Mesodermal cell (in vitro differentiated cells): ENCODE measurements around the gene TBCK.
A peak's percentile ranks its signal among the peaks of the same experiment; 100 is the strongest.
"Not testable (repeated sequence)": the region's sequence is repeated elsewhere in the genome, so short reads cannot be mapped to it uniquely, and the experiment has no call there.

ENCODE experiments used
- H3K27ac ChIP-seq: 2 replicates; pipeline ENCODE4 v1.7.0; 2013; ENCODE audit warnings: mild to moderate bottlenecking, low read depth, low read length, moderate library complexity; ENCODE audit not compliant: severe bottlenecking
- H3K36me3 ChIP-seq: 2 replicates; pipeline ENCODE4 v1.7.1; 2013; ENCODE audit warnings: mild to moderate bottlenecking, low read length, moderate library complexity; ENCODE audit not compliant: control insufficient read depth, insufficient read depth
- H3K4me1 ChIP-seq: one replicate; pipeline ENCODE4 v1.7.1; 2013; ENCODE audit warnings: mild to moderate bottlenecking, low read length; ENCODE audit not compliant: insufficient read depth, control insufficient read depth, poor library complexity, severe bottlenecking
- H3K4me3 ChIP-seq: 2 replicates; pipeline ENCODE4 v1.7.0; 2013; ENCODE audit warnings: low read length, control low read depth, mild to moderate bottlenecking; ENCODE audit not compliant: insufficient read depth, poor library complexity, severe bottlenecking; ENCODE audit errors: extremely low read depth
- H3K9me3 ChIP-seq: 2 replicates; pipeline ENCODE4 v1.7.1; 2013; ENCODE audit warnings: mild to moderate bottlenecking, low read length, moderate library complexity; ENCODE audit not compliant: control insufficient read depth
- whole genome bisulfite sequencing, 2 experiments: methylation state at CpG; one replicate each; pipeline ENCODE4 v1.1.5; 2013; ENCODE audit warnings: missing lambda C conversion rate in 2 of 2; ENCODE audit not compliant: insufficient coverage in 2 of 2; 5-methylcytosine and 5-hydroxymethylcytosine counted together

The TBCK gene

DNA sequence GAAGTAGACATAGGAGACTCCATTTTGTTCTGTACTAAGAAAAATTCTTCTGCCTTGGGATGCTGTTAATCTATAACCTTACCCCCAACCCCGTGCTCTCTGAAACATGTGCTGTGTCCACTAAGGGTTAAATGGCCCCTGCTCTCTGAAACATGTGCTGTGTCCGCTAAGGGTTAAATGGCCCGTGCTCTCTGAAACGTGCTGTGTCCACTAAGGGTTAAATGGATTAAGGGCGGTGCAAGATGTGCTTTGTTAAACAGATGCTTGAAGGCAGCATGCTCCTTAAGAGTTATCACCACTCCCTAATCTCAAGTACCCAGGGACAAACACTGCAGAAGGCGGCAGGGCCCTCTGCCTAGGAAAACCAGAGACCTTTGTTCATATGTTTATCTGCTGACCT is 5.8 kb upstream of the TBCK start:
- not testable (repeated sequence) for H3K9me3 ChIP-seq, H3K27ac ChIP-seq, H3K4me1 ChIP-seq, H3K4me3 ChIP-seq
- peaks cover 17% of the 10 kb centered on the region for H3K36me3 ChIP-seq
- WGBS, 2 experiments, result 80% methylated on average over 1 of the region's 6 CpGs; no CpG with 5 or more reads in 1 of the 2 experiments

DNA sequence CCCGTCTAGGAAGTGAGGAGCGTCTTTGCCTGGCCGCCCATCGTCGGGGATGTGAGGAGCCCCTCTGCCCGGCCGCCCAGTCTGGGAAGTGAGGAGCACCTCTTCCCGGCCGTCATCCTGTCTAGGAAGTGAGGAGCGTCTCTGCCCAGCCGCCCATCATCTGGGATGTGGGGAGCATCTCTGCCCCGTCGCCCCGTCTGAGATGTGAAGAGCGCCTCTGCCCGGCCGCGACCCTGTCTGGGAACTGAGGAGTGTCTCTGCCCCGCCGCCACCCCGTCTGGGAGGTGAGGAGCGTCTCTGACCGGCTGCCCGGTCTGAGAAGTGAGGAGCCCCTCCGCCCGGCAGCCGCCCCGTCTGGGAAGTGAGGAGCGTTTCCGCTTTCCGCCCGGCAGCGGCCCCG is 5.2 kb upstream of the TBCK start:
- not testable (repeated sequence) for H3K4me3 ChIP-seq, H3K4me1 ChIP-seq, H3K27ac ChIP-seq, H3K9me3 ChIP-seq
- 98 to 99% methylated on average over 20 to 31 of the region's 34 CpGs for WGBS, 2 experiments
- peaks cover 14% of the 10 kb centered on the region for H3K36me3 ChIP-seq

DNA sequence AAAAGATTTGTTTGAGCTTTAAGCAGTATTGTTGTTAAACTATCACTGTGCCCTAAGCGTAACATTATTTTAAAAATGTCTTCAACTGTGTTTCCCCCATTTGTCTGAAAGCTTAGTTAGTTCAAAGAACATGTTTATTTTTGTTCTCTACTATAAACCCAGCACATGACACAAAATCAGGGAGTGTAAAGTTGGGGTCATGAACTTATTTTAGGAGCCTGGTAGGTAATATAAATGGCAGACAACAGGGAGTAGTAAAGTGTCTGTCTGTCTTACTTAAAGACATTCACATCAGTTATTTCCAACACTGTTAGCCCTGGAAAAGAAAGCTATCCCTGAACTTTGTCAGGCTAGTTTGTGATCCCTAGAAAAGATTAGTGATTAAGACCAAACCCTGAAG is 4.2 kb upstream of the TBCK start:
- WGBS, 2 experiments, result no CpG with 5 or more reads among the region's 1 CpG

GRCh38 chr4:106318511-106318910 is 2.5 kb upstream of the TBCK start:
- H3K4me1 ChIP-seq, result no peaks in the 10 kb centered on the region
- no peak overlapping the region for H3K27ac ChIP-seq
- H3K4me3 ChIP-seq, result no peak overlapping the region
- H3K9me3 ChIP-seq, result peaks cover 7% of the 10 kb centered on the region
- peaks cover 14% of the 10 kb centered on the region for H3K36me3 ChIP-seq

More for the DNA sequence above, 4.2 kb upstream of the TBCK start:
- H3K4me3 ChIP-seq, result no peak overlapping the region
- peaks cover 14% of the 10 kb centered on the region for H3K36me3 ChIP-seq
- peaks cover 7% of the 10 kb centered on the region for H3K9me3 ChIP-seq
- H3K4me1 ChIP-seq, result no peaks in the 10 kb centered on the region
- H3K27ac ChIP-seq, result no peak overlapping the region

- no peak overlapping the region for H3K27ac ChIP-seq
- H3K4me3 ChIP-seq, result peak overlapping the region; percentile 81
- no peaks in the 10 kb centered on the region for H3K4me1 ChIP-seq
- no CpG with 5 or more reads among the region's 1 CpG for WGBS, 2 experiments
- peaks cover 7% of the 10 kb centered on the region for H3K9me3 ChIP-seq
- H3K36me3 ChIP-seq, result peaks cover 14% of the 10 kb centered on the region
These were observed 1.8 kb upstream of the TBCK start for GRCh38 chr4:106317815-106318214.

DNA sequence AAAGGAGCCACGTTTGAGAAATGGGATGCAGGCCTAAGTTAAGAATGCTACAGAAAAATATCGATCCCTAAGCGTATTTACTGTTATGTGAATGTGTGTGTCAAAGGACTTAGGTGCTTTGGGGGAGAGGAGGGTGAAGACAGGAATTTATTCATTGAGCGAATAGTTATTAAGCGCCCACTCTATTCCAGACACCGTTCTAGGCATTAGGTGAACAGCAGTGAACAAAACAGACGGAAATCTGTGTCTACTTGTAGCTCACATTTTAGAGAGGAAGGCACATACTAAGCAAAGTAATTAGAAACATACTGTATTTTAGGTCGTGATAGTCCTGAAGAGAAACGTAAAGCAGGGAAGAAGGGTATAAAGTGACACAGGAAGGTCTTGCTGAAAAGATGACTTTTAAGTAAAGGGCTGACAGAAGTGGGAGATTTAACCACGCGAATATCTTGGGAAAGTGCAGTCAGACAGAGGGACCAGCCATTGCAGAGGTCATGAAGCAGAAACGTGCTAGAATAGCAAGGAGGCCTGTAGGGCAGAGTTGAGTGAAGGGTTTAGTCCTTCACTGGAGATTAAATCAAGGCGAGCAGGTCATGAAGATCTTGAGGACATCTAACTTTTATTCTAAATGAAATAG is 882 bp upstream of the TBCK start:
- Histone ChIP-seq H3K4me1 (no peaks in the 10 kb centered on the region), H3K9me3 (peaks cover 7% of the 10 kb centered on the region), H3K27ac (peak overlapping the region; percentile 100), H3K4me3 (peak overlapping the region; percentile 81), H3K36me3 (peaks cover 14% of the 10 kb centered on the region)
- 11 to 12% methylated on average over 11 to 13 of the region's 13 CpGs for WGBS, 2 experiments

DNA sequence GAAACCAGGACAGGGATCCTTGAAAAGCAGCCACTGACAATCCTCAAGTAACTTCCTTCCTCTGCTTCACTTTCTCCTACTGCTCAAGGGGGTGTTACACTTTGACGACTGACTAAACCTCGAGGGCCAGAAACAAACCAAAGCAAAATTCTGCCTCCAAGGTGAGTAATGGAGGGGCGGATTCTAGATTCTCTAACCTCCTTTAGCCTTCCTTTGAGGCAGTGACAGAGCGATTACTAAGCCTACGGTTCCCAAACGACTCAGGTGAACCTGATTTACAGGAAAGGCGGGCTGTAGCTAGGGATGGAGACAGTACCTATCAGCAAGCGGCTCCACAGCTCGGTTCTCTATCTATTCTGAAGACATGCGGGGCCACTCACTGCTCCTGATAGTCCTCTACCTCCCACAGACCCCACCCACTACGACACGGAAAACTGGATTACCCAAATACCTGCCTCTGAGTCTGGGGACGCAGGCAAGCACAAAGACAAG is 487 bp downstream of the TBCK start:
- Histone ChIP-seq H3K27ac (peak overlapping the region; percentile 100), H3K4me1 (no peaks in the 10 kb centered on the region), H3K9me3 (peaks cover 4% of the 10 kb centered on the region), H3K4me3 (peak overlapping the region; percentile 81), H3K36me3 (peaks cover 5% of the 10 kb centered on the region)
- 0 to 2% methylated on average over 10 to 12 of the region's 13 CpGs for WGBS, 2 experiments

GRCh38 chr4:106314960-106315359 is 1.0 kb downstream of the TBCK start:
- Histone ChIP-seq H3K9me3 (no peaks in the 10 kb centered on the region), H3K27ac (no peak overlapping the region), H3K4me1 (no peaks in the 10 kb centered on the region), H3K36me3 (no peaks in the 10 kb centered on the region), H3K4me3 (peak overlapping the region; percentile 81)
- 80 to 100% methylated on average over 1 of the region's 6 CpGs for WGBS, 2 experiments

GRCh38 chr4:106312997-106313522 is 2.9 kb downstream of the TBCK start:
- Histone ChIP-seq H3K36me3 (peaks cover 6% of the 10 kb centered on the region), H3K4me3 (no peak overlapping the region), H3K27ac (no peak overlapping the region), H3K4me1 (no peaks in the 10 kb centered on the region), H3K9me3 (no peaks in the 10 kb centered on the region)
- 40 to 80% methylated on average over 1 of the region's 3 CpGs for WGBS, 2 experiments

DNA sequence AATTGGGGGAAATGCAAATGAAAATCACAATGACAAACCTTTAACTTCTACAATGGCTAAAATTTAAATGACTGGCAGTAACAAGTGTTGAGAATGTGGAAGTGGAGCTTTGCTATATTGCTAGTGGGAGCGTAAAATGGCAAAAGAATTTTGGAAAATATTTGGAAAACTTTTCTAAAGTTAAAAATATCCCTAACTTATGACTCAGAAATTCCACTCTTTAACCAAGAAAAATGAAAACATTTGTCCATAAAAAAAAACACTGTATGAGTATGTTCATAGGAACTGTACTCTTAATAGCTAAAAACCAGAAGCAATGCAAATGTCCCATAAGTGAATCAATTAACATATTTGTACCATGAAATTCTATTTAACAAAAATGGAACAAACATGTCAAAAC is 3.6 kb downstream of the TBCK start:
- no peaks in the 10 kb centered on the region for H3K9me3 ChIP-seq
- no peak overlapping the region for H3K4me3 ChIP-seq
- no peak overlapping the region for H3K27ac ChIP-seq
- no peaks in the 10 kb centered on the region for H3K4me1 ChIP-seq
- WGBS, 2 experiments, result no CpG with 5 or more reads among the region's 1 CpG
- H3K36me3 ChIP-seq, result peaks cover 7% of the 10 kb centered on the region

DNA sequence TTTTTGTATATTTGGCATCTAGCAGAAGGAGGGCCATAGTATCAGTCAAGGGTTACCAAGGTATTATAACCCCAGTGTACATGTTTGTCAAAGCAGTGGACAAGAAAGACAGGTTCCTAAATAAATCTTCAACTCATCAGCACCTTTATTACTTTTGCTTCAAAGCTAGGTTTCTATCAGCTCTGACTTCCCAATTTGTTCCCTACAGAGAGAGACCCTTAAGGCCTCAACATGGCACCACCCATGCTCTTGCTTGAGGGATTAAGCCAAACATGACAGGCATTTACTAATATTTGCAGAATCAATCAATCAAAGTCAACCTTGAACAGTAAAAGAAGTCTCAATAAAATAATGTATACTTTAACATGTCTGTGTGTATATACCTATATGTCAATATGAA is 9.4 kb downstream of the TBCK start:
- peaks cover 5% of the 10 kb centered on the region for H3K4me1 ChIP-seq
- H3K4me3 ChIP-seq, result no peak overlapping the region
- H3K9me3 ChIP-seq, result no peaks in the 10 kb centered on the region
- no peak overlapping the region for H3K27ac ChIP-seq
- H3K36me3 ChIP-seq, result peaks cover 24% of the 10 kb centered on the region
